HT1080 (cell line): ENCODE results near the gene PSMD5. TPM values are rescaled to one million over a fixed set of nuclear protein-coding genes. Genes with fewer than 3 reads are reported as not detected.

ENCODE experiments used
- DNase-seq: peaks from one replicate; pipeline ENCODE4 v3.0.0-alpha.2; 2015; ENCODE audit warnings: low read depth
- total RNA-seq: library from RNA; depleted of rRNA; stranded (reverse); fragments of >200 nt; shearing (Covaris generic); gene quantifications from 2 replicates; pipeline ENCODE4 v1.2.3, GENCODE V29; 2014

PSMD5 gene
- total RNA-seq, 1 experiment from 2014 or later = 13.2 TPM

- no peak for DNase-seq
Observed at GRCh38 chr9:120855827-120856670, 13.3 kb upstream of the PSMD5 start.

- no peak for DNase-seq
Observed at GRCh38 chr9:120854596-120855327, 12.0 kb upstream of the PSMD5 start.

- DNase-seq = no peak
Observed at GRCh38 chr9:120853198-120853597, 10.5 kb upstream of the PSMD5 start.

DNA sequence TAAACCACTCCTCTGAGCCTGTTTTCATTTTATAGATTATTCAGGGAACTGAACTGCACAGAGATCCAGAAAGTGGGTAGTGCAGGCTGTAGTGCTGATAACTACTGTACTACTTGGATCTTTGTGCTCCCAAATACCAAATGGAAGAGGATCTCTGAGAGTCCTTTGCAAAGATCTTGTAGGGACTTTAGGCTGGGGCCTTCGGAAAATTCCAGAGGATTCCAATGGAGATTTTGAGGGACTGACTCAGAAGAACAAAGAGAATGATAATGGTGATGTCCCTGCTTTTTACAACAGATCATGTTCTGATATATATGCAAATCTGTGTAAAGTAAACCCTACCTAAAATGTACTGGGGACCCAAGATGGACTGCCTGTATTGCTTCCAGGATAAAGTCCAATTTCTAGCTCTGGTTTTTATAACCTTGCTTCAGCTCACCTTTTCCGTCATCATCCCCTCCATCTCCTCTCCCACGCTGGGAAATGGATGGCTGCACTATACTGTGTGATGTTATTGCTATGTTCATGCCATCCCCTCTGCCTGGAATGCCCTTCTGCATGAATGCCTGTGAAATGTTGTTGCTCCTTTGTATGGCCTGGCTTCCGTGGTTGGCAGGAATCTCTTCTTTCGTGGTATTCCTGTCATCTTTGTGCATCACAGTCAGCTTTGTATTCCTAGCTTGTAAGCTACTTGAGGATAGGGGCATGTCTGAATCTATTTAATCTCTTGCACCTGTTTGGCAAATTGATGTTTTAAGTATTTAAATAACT lies 9.7 kb upstream of the PSMD5 start:
- DNase-seq = no peak

GRCh38 chr9:120851449-120851848 lies 8.7 kb upstream of the PSMD5 start:
- no peak for DNase-seq

- no peak for DNase-seq
Observed at GRCh38 chr9:120850315-120850714, 7.6 kb upstream of the PSMD5 start.

DNA sequence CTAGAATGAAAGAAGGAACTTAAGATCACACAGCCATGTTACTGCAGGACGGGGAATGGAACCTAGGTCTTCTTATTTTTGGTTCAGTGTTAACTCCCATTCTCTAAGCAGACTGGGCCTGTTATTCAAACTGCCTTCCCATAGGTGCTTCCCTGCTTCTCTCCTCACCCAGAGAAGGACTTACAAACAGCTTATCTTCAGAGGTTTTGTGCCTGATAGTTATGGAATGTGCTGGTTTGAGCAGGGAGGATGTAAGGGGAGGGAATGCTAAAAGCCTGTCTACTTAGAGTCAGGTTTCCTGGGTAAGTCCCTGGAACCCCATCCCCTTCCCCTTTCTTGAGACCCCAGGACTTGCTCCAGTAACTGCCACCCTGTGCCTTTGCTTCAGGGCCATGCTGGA lies 4.2 kb upstream of the PSMD5 start:
- DNase-seq = no peak

GRCh38 chr9:120846251-120846889 lies 3.6 kb upstream of the PSMD5 start:
- DNase-seq = no peak

DNA sequence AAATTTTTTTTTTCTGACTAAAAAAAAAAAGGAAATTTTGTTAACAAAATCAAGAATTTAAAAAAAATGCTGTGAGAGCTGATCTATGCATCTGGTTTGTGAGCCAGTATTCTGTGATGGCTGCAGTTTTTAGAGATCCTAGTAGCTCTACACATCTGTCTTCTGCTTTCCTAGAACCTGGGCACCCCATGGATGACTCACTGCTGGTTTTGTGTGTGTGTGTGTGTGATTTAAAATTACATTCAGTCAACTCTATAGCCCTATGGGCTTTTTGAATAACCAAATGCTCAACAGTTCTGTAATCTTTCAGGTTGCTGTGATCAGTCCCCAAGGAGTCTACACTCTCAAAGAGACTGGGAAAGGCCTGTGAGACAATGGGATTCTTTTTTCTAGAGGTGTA lies 2.5 kb upstream of the PSMD5 start:
- no peak for DNase-seq

DNA sequence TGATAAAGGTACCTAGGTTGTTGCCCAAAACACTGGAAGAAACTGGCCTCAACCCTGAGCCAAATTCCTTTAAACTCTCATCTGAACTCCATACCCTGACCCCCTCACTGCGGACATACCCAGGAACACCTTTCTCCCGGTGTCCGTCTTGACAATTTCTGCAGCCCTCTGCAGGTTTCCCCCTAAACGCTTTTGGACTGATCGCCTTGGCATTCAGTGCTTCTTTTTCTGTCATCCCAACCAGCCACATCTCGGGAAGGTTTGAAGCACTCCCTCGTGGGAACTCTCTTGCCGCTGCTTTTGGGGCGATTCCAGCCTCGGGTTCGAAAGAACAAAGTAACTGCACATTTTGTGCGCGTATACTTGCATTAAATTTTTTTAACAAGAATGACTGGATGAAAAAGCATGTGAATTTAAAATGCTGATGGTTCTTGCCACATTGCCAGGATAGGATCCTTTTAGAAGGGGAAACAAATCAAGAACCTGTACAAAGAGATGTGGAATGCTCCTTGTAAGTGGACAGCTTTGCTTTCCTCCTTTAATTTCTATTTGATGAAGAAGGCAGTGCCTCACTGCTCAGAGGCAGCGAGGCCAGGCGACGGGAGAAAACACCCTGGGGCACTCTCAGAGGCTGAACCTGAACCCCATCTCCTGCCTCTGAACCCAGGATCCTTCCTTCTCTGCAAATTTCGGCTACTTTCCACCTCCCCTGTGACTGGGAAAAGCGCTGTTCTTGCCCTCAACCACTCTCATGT lies 615 bp downstream of the PSMD5 start:
- no peak for DNase-seq

DNA sequence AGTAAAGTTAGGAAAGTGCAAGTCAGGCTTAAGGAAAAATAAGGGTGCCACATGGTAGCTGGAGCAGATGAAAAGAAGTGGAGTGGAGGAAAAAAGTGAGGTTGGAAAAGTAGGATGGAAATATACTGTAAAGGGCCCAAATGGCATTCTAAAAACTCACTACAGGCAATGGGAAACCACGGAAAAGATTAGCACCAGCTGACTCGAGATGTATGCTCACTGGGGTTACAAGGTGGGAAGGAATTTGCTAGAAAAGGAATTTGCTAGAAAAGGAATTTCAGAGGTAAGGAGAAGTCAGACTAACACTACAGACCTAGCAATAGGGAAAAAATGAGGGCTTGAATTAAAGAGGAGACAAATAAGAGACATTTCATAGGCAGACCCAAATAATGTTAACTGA lies 3.6 kb downstream of the PSMD5 start:
- no peak for DNase-seq

- DNase-seq = no peak
Observed at GRCh38 chr9:120837921-120838320, 4.8 kb downstream of the PSMD5 start.

- DNase-seq = no peak
Observed at GRCh38 chr9:120833325-120833724, 9.4 kb downstream of the PSMD5 start.

GRCh38 chr9:120832807-120833206 lies 9.9 kb downstream of the PSMD5 start:
- no peak for DNase-seq

DNA sequence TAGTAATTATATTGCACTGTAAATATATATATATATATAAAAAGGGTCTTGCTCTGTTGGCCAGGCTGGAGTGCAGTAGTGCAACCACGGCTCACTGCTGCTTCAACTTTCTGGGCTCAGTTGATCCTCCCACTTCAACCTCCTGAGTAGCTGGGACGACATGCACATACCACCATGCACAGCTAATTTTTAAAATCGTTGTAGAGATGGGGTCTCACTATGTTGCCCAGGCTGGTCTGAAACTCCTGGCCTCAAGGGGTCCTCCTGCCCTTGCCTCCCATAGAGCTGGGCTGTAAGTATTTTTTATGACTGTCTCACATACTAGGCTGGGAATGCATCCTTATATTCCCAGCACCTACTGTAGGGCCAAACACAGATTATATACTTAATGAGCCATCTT lies 11.9 kb downstream of the PSMD5 start:
- DNase-seq = no peak

GRCh38 chr9:120830151-120830550 lies 12.6 kb downstream of the PSMD5 start:
- DNase-seq = no peak

GRCh38 chr9:120829650-120830049 lies 13.1 kb downstream of the PSMD5 start:
- no peak for DNase-seq

- DNase-seq = no peak
Observed at GRCh38 chr9:120820095-120820494, 22.6 kb downstream of the PSMD5 start.

GRCh38 chr9:120818595-120818994 lies 24.1 kb downstream of the PSMD5 start:
- no peak for DNase-seq

DNA sequence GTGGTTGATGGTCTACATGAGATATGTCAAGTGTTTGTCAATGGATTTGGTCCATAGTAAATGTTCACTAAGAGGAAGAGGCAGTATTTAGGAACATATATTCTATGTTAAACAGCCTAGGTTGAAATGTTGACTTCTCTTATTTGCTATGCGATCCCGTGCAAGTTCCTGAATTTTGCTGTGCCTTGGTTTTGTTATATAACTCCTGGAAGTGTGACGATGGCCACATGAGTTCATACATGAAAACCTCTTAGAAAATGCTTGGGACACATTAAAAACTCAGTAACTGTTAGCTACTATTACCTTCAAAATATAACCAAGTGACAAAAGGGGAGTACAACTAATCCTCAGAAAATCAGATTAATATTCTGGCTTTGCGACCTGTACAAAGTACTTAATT lies 27.6 kb downstream of the PSMD5 start:
- DNase-seq = no peak

GRCh38 chr9:120808931-120809330 lies 33.8 kb downstream of the PSMD5 start:
- DNase-seq = no peak
